Smooth muscle cell (in vitro differentiated cells): Measurements from ENCODE around the gene OTOP1. TPM values are rescaled to one million over a fixed set of nuclear protein-coding genes. Genes with fewer than 3 reads are reported as not detected.

Experiments used
- DNase-seq: peaks from one replicate; lab custom pipeline; 2025; ENCODE audit not compliant: unreplicated experiment; lab: John Stamatoyannopoulos, UW
- H2AFZ ChIP-seq: fragments of 200-600 bp; sonication (generic); 2 replicates; pipeline ENCODE4 v1.6.0; 2016; ENCODE audit warnings: antibody characterized with exemption, low read depth, mild to moderate bottlenecking
- H3F3A ChIP-seq: fragments of 200-600 bp; sonication (generic); 2 replicates; pipeline ENCODE4 v1.6.0; 2017; ENCODE audit warnings: antibody characterized with exemption, low read depth
- H3K27ac ChIP-seq: fragments of 200-600 bp; sonication (generic); 2 replicates; pipeline ENCODE4 v1.5.1; 2016; ENCODE audit warnings: low read depth, mild to moderate bottlenecking
- H3K27me3 ChIP-seq: fragments of 200-600 bp; sonication (generic); 2 replicates; pipeline ENCODE4 v1.6.1; 2016; ENCODE audit warnings: low read depth, mild to moderate bottlenecking
- H3K36me3 ChIP-seq: fragments of 200-600 bp; sonication (generic); 2 replicates; pipeline ENCODE4 v1.5.1; 2016; ENCODE audit warnings: low read depth
- H3K4me1 ChIP-seq: fragments of 200-600 bp; sonication (generic); 2 replicates; pipeline ENCODE4 v1.5.1; 2016; ENCODE audit warnings: low read depth
- H3K4me2 ChIP-seq: fragments of 200-600 bp; sonication (generic); 2 replicates; pipeline ENCODE4 v1.6.0; 2016; ENCODE audit warnings: mild to moderate bottlenecking
- H3K4me3 ChIP-seq: fragments of 200-600 bp; sonication (generic); 2 replicates; pipeline ENCODE4 v1.5.1; 2016; ENCODE audit warnings: mild to moderate bottlenecking
- H3K79me2 ChIP-seq: fragments of 200-600 bp; sonication (generic); 2 replicates; pipeline ENCODE4 v1.6.0; 2016; ENCODE audit warnings: low read depth, mild to moderate bottlenecking
- H3K9ac ChIP-seq: fragments of 200-600 bp; sonication (generic); 2 replicates; pipeline ENCODE4 v1.6.0; 2016; ENCODE audit warnings: low read depth
- H3K9me3 ChIP-seq: fragments of 200-600 bp; sonication (generic); replicated peaks from 2 replicates; pipeline ENCODE4 v1.5.1; 2016; ENCODE audit warnings: low read depth
- H4K20me1 ChIP-seq: fragments of 200-600 bp; sonication (generic); 2 replicates; pipeline ENCODE4 v1.6.0; 2016; ENCODE audit warnings: low read depth
- WGBS: methylation state at CpG from one replicate; pipeline ENCODE4 v1.1.7; 2016; ENCODE audit warnings: low lambda C conversion rate; 5-methylcytosine and 5-hydroxymethylcytosine counted together
- polyA plus RNA-seq: library from polyadenylated mRNA; unstranded; fragments of >200 nt; fragmentation: Nextera tagmentation; extraction: Ambion mirVana; gene quantifications from 2 replicates; pipeline ENCODE4 v1.2.1, GENCODE V29; 2016
- total RNA-seq: library from RNA; depleted of rRNA; stranded (reverse); fragments of >200 nt; gene quantifications from 2 replicates; pipeline ENCODE4 v1.2.3, GENCODE V29; 2014
- TF ChIP-seq, protein P1 (sequence below): fragments of 200-600 bp; sonication (generic); IDR thresholded peaks from 2 replicates; pipeline ENCODE4 v1.5.1; 2017; ENCODE audit warnings: borderline replicate concordance, mild to moderate bottlenecking, antibody characterized with exemption; ENCODE audit not compliant: insufficient read depth, poor library complexity, severe bottlenecking

OTOP1 gene, protein sequence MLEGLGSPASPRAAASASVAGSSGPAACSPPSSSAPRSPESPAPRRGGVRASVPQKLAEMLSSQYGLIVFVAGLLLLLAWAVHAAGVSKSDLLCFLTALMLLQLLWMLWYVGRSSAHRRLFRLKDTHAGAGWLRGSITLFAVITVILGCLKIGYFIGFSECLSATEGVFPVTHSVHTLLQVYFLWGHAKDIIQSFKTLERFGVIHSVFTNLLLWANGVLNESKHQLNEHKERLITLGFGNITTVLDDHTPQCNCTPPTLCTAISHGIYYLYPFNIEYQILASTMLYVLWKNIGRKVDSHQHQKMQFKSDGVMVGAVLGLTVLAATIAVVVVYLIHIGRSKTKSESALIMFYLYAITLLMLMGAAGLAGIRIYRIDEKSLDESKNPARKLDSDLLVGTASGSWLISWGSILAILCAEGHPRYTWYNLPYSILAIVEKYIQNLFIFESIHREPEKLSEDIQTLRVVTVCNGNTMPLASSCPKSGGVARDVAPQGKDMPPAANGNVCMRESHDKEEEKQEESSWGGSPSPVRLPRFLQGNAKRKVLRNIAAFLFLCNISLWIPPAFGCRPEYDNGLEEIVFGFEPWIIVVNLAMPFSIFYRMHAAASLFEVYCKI
- total RNA-seq (not detected in 2 replicates), polyA plus RNA-seq (not detected in 2 replicates)

- no peaks in the 10 kb centered on the region for H3F3A ChIP-seq
- no peaks in the 10 kb centered on the region for H3K79me2 ChIP-seq
- no peak within 1 kb of the TSS for H2AFZ ChIP-seq
- TF ChIP-seq, protein P1, sequence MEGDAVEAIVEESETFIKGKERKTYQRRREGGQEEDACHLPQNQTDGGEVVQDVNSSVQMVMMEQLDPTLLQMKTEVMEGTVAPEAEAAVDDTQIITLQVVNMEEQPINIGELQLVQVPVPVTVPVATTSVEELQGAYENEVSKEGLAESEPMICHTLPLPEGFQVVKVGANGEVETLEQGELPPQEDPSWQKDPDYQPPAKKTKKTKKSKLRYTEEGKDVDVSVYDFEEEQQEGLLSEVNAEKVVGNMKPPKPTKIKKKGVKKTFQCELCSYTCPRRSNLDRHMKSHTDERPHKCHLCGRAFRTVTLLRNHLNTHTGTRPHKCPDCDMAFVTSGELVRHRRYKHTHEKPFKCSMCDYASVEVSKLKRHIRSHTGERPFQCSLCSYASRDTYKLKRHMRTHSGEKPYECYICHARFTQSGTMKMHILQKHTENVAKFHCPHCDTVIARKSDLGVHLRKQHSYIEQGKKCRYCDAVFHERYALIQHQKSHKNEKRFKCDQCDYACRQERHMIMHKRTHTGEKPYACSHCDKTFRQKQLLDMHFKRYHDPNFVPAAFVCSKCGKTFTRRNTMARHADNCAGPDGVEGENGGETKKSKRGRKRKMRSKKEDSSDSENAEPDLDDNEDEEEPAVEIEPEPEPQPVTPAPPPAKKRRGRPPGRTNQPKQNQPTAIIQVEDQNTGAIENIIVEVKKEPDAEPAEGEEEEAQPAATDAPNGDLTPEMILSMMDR: no peak
- no peaks in the 10 kb centered on the region for H3K4me1 ChIP-seq
- no peak within 1 kb of the TSS for H3K4me3 ChIP-seq
- 18% methylated on average over 52 of the region's 82 CpGs for WGBS
- no peak within 1 kb of the TSS for H3K27ac ChIP-seq
- H3K36me3 ChIP-seq: no peaks in the 10 kb centered on the region
- no peak within 1 kb of the TSS for H3K4me2 ChIP-seq
- no peak within 1 kb of the TSS for H3K9ac ChIP-seq
- DNase-seq: no peak
- H4K20me1 ChIP-seq: no peaks in the 10 kb centered on the region
- H3K9me3 ChIP-seq: no peaks in the 10 kb centered on the region
- H3K27me3 ChIP-seq: peaks cover 80% of the 10 kb centered on the region
These were observed at the start of gene OTOP1 for GRCh38 chr4:4226606-4227438. OTOP1 (minus strand) TSS chr4:4226929; CDS start chr4:4226864, 65 bp downstream.

DNA sequence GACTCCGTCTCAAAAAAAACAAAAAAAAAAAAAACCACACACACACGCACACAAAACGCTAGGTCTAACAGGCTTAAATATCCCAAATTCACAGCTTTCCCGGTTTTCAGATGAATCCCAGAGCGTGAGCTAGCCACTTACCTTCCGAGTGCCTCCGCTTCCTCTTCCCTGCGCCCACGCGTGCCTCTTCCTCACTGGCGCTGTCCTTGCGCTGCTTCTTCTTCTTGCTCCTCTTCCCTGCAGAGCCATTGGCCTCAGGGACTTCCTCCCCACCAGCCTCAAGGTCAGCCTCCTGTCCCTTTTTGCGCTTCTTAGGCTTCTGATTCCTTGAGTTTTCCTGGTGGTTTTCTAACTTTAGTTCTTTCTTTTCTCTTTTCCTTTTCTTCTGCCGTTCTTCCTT lies 47.5 kb upstream of the OTOP1 start:
- no peaks in the 10 kb centered on the region for H3K27me3 ChIP-seq
- H3K9ac ChIP-seq: no peak overlapping the region
- no peaks in the 10 kb centered on the region for H4K20me1 ChIP-seq
- no peak overlapping the region for H3K27ac ChIP-seq
- no peaks in the 10 kb centered on the region for H3K9me3 ChIP-seq
- DNase-seq: no peak
- H3K4me2 ChIP-seq: no peak overlapping the region
- TF ChIP-seq, protein P1: no peak
- H3K79me2 ChIP-seq: no peaks in the 10 kb centered on the region
- no peaks in the 10 kb centered on the region for H3K4me1 ChIP-seq
- no peak overlapping the region for H2AFZ ChIP-seq
- H3F3A ChIP-seq: no peaks in the 10 kb centered on the region
- peaks cover 8% of the 10 kb centered on the region for H3K36me3 ChIP-seq
- H3K4me3 ChIP-seq: no peak overlapping the region
- 95% methylated on average over 14 of the region's 14 CpGs for WGBS

- no peak overlapping the region for H3K9ac ChIP-seq
- no peaks in the 10 kb centered on the region for H3K4me1 ChIP-seq
- H3K4me2 ChIP-seq: no peak overlapping the region
- H3K27ac ChIP-seq: no peak overlapping the region
- H3F3A ChIP-seq: no peaks in the 10 kb centered on the region
- 94% methylated on average over 10 of the region's 10 CpGs for WGBS
- no peak overlapping the region for H3K4me3 ChIP-seq
- no peaks in the 10 kb centered on the region for H4K20me1 ChIP-seq
- no peaks in the 10 kb centered on the region for H3K9me3 ChIP-seq
- H3K79me2 ChIP-seq: no peaks in the 10 kb centered on the region
- H3K27me3 ChIP-seq: no peaks in the 10 kb centered on the region
- peaks cover 7% of the 10 kb centered on the region for H3K36me3 ChIP-seq
- TF ChIP-seq, protein P1: no peak
- DNase-seq: no peak
- H2AFZ ChIP-seq: no peak overlapping the region
These were observed 45.2 kb upstream of the OTOP1 start for GRCh38 chr4:4271912-4272311.
